GM23338 (cell line): Measurements from ENCODE around the gene FUT8. TPM values are rescaled to one million over a fixed set of nuclear protein-coding genes. Genes with fewer than 3 reads are reported as not detected.

Source experiments
- ATAC-seq: fragments of 200-7000 bp; cut with Tn5 transposase; 3 replicates; pipeline ENCODE4 v1.9.1; 2020
- DNase-seq: peaks from one replicate; pipeline ENCODE4 v3.0.0-alpha.2; 2015; ENCODE audit warnings: low spot score
- H2AFZ ChIP-seq: fragments of 200-600 bp; sonication (generic); 2 replicates; pipeline ENCODE4 v1.8.0; 2016; ENCODE audit warnings: antibody characterized with exemption, mild to moderate bottlenecking, moderate library complexity
- H3F3A ChIP-seq: fragments of 200-600 bp; sonication (generic); replicated peaks from 2 replicates; pipeline ENCODE4 v1.8.0; 2017; ENCODE audit warnings: antibody characterized with exemption, mixed run types, low read depth
- H3K27ac ChIP-seq: fragments of 200-600 bp; sonication (generic); 2 replicates; pipeline ENCODE4 v1.6.1; 2016; ENCODE audit warnings: low read depth
- H3K27me3 ChIP-seq: fragments of 200-600 bp; sonication (generic); 2 replicates; pipeline ENCODE4 v1.8.0; 2016; ENCODE audit warnings: mild to moderate bottlenecking, mixed run types, moderate library complexity; ENCODE audit not compliant: insufficient read depth
- H3K36me3 ChIP-seq: fragments of 200-600 bp; sonication (generic); 2 replicates; pipeline ENCODE4 v1.8.0; 2016; ENCODE audit warnings: mild to moderate bottlenecking; ENCODE audit not compliant: insufficient read depth
- H3K4me1 ChIP-seq: fragments of 200-600 bp; sonication (generic); 2 replicates; pipeline ENCODE4 v1.8.0; 2016; ENCODE audit warnings: mild to moderate bottlenecking, moderate library complexity; ENCODE audit not compliant: insufficient read depth
- H3K4me2 ChIP-seq: fragments of 200-600 bp; sonication (generic); 2 replicates; pipeline ENCODE4 v1.7.1; 2017; ENCODE audit warnings: mixed run types
- H3K4me3 ChIP-seq: fragments of 200-600 bp; sonication (generic); 2 replicates; pipeline ENCODE4 v1.6.1; 2016; ENCODE audit warnings: mixed run types
- H3K79me2 ChIP-seq: fragments of 200-600 bp; sonication (generic); replicated peaks from 2 replicates; pipeline ENCODE4 v1.8.0; 2017; ENCODE audit warnings: mild to moderate bottlenecking; ENCODE audit not compliant: insufficient read depth
- H3K9me2 ChIP-seq: fragments of 200-600 bp; sonication (generic); 2 replicates; pipeline ENCODE4 v1.8.0; 2017; ENCODE audit not compliant: insufficient read depth
- H4K20me1 ChIP-seq: fragments of 200-600 bp; sonication (generic); replicated peaks from 2 replicates; pipeline ENCODE4 v1.8.0; 2017; ENCODE audit warnings: mild to moderate bottlenecking; ENCODE audit not compliant: insufficient read depth
- H3K27ac Mint-ChIP-seq: 2 replicates; pipeline ENCODE4 v1.8.0; 2020; ENCODE audit warnings: inconsistent platforms, mild to moderate bottlenecking, moderate library complexity, mixed read lengths
- H3K27me3 Mint-ChIP-seq: 3 replicates; pipeline ENCODE4 v1.8.0; 2022; ENCODE audit warnings: low read depth, mild to moderate bottlenecking, moderate library complexity, mixed read lengths, inconsistent platforms; ENCODE audit not compliant: insufficient read depth, poor library complexity
- H3K36me3 Mint-ChIP-seq: 3 replicates; pipeline ENCODE4 v1.8.0; 2021; ENCODE audit warnings: low read depth, mild to moderate bottlenecking, inconsistent platforms, moderate library complexity, mixed read lengths
- H3K4me1 Mint-ChIP-seq: 3 replicates; pipeline ENCODE4 v1.8.0; 2020; ENCODE audit warnings: mild to moderate bottlenecking, inconsistent platforms, mixed read lengths
- H3K4me3 Mint-ChIP-seq: 3 replicates; pipeline ENCODE4 v1.8.0; 2021; ENCODE audit warnings: moderate library complexity, mild to moderate bottlenecking, inconsistent platforms, mixed read lengths
- H3K9me3 Mint-ChIP-seq: 3 replicates; pipeline ENCODE4 v1.8.0; 2020; ENCODE audit warnings: moderate library complexity, mild to moderate bottlenecking, inconsistent platforms, mixed read lengths
- CREB1 ChIP-seq: fragments of 250-450 bp; sonication (Bioruptor Pico); IDR thresholded peaks from 2 replicates; pipeline ENCODE4 v1.5.0; 2020; ENCODE audit warnings: low read depth, mild to moderate bottlenecking, moderate library complexity
- CTCF ChIP-seq, 2 experiments: fragments of 200-600 bp in 1 of 2; sonication (generic) in 1 of 2; conservative IDR thresholded peaks; 2 replicates each; pipeline versions ENCODE4 v1.5.1 to v1.6.1; 2016 to 2017; ENCODE audit warnings: antibody characterized with exemption in 2 of 2, low read depth in 2 of 2, mild to moderate bottlenecking in 2 of 2, moderate library complexity in 1 of 2
- ETS1 ChIP-seq: IDR thresholded peaks from 2 replicates; pipeline ENCODE4 v1.6.1; 2016; ENCODE audit warnings: antibody characterized with exemption
- EZH2phosphoT487 ChIP-seq: fragments of 200-600 bp; sonication (generic); IDR thresholded peaks from one replicate; pipeline ENCODE4 v1.8.1; 2018; ENCODE audit warnings: antibody characterized with exemption; ENCODE audit not compliant: unreplicated experiment
- STAT1 ChIP-seq: IDR thresholded peaks from one replicate; pipeline ENCODE4 v1.6.1; 2016; ENCODE audit warnings: antibody characterized with exemption; ENCODE audit not compliant: unreplicated experiment
- ZNF331 ChIP-seq: fragments of 250-450 bp; sonication (Bioruptor Pico); IDR thresholded peaks from 2 replicates; pipeline ENCODE4 v1.5.0; 2020; ENCODE audit warnings: low read depth, mild to moderate bottlenecking, moderate library complexity
- ZNF462 ChIP-seq: fragments of 250-450 bp; sonication (Bioruptor Pico); IDR thresholded peaks from 2 replicates; pipeline ENCODE4 v1.5.0; 2020; ENCODE audit warnings: mild to moderate bottlenecking, moderate library complexity
- polyA plus RNA-seq: library from polyadenylated mRNA; unstranded; fragments of >200 nt; fragmentation: Nextera tagmentation; extraction: Ambion mirVana; gene quantifications from 2 replicates; pipeline ENCODE4 v1.2.1, GENCODE V29; 2016
- total RNA-seq: library from RNA; depleted of rRNA; stranded (reverse); fragments of >200 nt; shearing (Covaris generic); gene quantifications from 2 replicates; pipeline ENCODE4 v1.2.3, GENCODE V29; 2014

The FUT8 gene
- total and polyA plus RNA-seq, 2 experiments from 2014 or later = 8.2 to 23.2 TPM

- no peak overlapping the region for H2AFZ ChIP-seq
- no peaks in the 10 kb centered on the region for H3F3A ChIP-seq
- Mint-ChIP-seq H3K27me3 (peaks cover 3% of the 10 kb centered on the region), H3K4me3 (no peak overlapping the region), H3K27ac (no peak overlapping the region), H3K9me3 (no peaks in the 10 kb centered on the region), H3K36me3 (no peaks in the 10 kb centered on the region; the same call in 2 of the 3 replicates), H3K4me1 (peaks cover 3% of the 10 kb centered on the region)
- H3K27me3 ChIP-seq = no peaks in the 10 kb centered on the region
- H3K9me2 ChIP-seq = peaks cover 4% of the 10 kb centered on the region; the same call in 1 of the 2 replicates
- DNase-seq (no peak), ATAC-seq (no peak)
- TF ChIP-seq ZNF331 (CRISPR knock-in tag) = no peak
- no peak for TF ChIP-seq ETS1
- TF ChIP-seq ZNF462 = no peak
- TF ChIP-seq CTCF (conservative IDR thresholded peaks at IDR 0.05; ENCODE audit: low read depth in 2 of 2) = no peak
- TF ChIP-seq STAT1 = no peak
- TF ChIP-seq CREB1 (CRISPR knock-in tag) = no peak
- TF ChIP-seq EZH2phosphoT487 = no peak
- no peak overlapping the region for H3K4me3 ChIP-seq
- no peaks in the 10 kb centered on the region for H3K4me1 ChIP-seq
- no peaks in the 10 kb centered on the region for H4K20me1 ChIP-seq
- no peaks in the 10 kb centered on the region for H3K79me2 ChIP-seq
- H3K36me3 ChIP-seq = no peaks in the 10 kb centered on the region
- H3K27ac ChIP-seq = no peak overlapping the region
- no peak overlapping the region for H3K4me2 ChIP-seq
These were observed 374.9 kb downstream of the FUT8 start for GRCh38 chr14:65787461-65787860.
